ENCODE measurements around the gene PRR20B.
"Not testable (repeated sequence)": the region's sequence is repeated elsewhere in the genome, so short reads cannot be mapped to it uniquely, and the experiment has no call there.

The PRR20B gene

DNA sequence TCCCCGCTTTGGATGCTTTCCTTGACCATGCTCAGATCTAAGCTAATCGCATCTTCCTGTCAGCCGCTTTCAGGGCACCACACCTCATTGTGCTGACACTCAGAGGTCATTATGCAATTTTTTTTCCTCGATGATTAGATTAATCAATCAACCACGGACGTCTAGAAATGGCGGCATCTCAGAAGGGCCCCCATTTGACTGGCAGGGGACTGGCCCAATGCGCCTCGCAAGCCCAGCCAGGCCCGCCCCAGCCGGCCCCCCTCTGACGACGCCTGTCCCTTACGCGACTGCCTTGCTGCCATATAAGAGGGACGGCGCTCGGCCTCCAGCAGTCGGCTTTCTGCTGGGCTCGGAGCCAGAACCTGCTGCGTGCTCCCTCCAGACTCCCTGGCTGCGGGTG lies at the start of gene PRR20B:
TSS of gene PRR20B (plus strand) at position 301 of the 400 bp plus-strand sequence. CDS start 387 bp downstream, outside the sequence.
- H3K27ac ChIP-seq (ENCODE audit: extremely low read depth, low read depth, low read length); POLR2A ChIA-PET; H3K4me3 ChIP-seq (ENCODE audit: low read depth, low read length); CTCF ChIA-PET; H3K9me3 ChIP-seq (ENCODE audit: control insufficient read depth, insufficient read depth, low read depth, low read length); H3K36me3 ChIP-seq (ENCODE audit: control insufficient read depth in 2 of 2, insufficient read depth in 1 of 2, low read length in 2 of 2); H3K4me1 ChIP-seq (ENCODE audit: control insufficient read depth, insufficient read depth, low read length): not testable (repeated sequence)

DNA sequence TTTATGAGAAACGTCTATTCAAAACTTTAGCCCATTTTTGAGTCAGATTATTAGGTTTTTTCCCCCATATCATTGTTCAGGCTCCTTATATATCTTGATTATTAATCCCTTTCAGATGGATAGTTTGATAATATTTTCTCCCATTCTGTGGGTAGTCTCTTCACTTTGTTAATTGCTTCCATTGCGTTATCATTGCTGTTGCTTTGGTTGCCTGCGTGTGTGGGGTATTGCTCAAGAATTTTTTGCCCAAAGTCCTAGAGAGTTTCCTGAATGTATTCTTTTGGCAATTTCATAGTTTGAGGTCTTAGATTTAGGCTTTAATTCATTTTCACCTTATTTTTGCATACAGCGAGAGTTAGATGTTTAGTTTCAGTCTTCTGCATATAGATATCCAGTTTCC lies 32.3 kb upstream of the PRR20B start:
- H3K4me3 ChIP-seq (ENCODE audit: low read depth, low read length), result no peak overlapping the region
- POLR2A ChIA-PET, result no interaction called here
- H3K4me1 ChIP-seq (ENCODE audit: control insufficient read depth, insufficient read depth, low read length), result no peaks in the 10 kb centered on the region
- no peaks in the 10 kb centered on the region for H3K36me3 ChIP-seq (ENCODE audit: control insufficient read depth in 2 of 2, insufficient read depth in 1 of 2, low read length in 2 of 2)
- H3K27ac ChIP-seq (ENCODE audit: extremely low read depth, low read depth, low read length), result no peak overlapping the region
- TF ChIP-seq ZNF132 (tag by site-specific recombination; IDR thresholded peaks at IDR 0.05; ENCODE audit: borderline replicate concordance) (no peak), ZNF416 (tag by site-specific recombination; IDR thresholded peaks at IDR 0.05) (no peak)
- CTCF ChIA-PET, result no interaction called here
- H3K9me3 ChIP-seq (ENCODE audit: control insufficient read depth, insufficient read depth, low read depth, low read length), result no peaks in the 10 kb centered on the region

GRCh38 chr13:57123681-57124080 lies 23.6 kb upstream of the PRR20B start:
- CTCF ChIA-PET, result no interaction called here
- H3K36me3 ChIP-seq (ENCODE audit: control insufficient read depth in 2 of 2, insufficient read depth in 1 of 2, low read length in 2 of 2), result no peaks in the 10 kb centered on the region
- H3K27ac ChIP-seq (ENCODE audit: extremely low read depth, low read depth, low read length), result no peak overlapping the region
- H3K4me3 ChIP-seq (ENCODE audit: low read depth, low read length), result no peak overlapping the region
- H3K9me3 ChIP-seq (ENCODE audit: control insufficient read depth, insufficient read depth, low read depth, low read length), result no peaks in the 10 kb centered on the region
- TF ChIP-seq, protein P1, sequence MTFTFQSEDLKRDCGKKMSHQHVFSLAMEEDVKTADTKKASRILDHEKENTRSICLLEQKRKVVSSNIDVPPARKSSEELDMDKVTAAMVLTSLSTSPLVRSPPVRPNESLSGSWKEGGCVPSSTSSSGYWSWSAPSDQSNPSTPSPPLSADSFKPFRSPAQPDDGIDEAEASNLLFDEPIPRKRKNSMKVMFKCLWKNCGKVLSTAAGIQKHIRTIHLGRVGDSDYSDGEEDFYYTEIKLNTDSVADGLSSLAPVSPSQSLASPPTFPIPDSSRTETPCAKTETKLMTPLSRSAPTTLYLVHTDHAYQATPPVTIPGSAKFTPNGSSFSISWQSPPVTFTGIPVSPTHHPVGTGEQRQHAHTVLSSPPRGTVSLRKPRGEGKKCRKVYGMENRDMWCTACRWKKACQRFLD (tag by site-specific recombination; IDR thresholded peaks at IDR 0.05), result no peak
- TF ChIP-seq PBX3 (CRISPR knock-in tag; IDR thresholded peaks at IDR 0.05), result no peak
- TF ChIP-seq ZNF518A (tag by site-specific recombination; conservative IDR thresholded peaks at IDR 0.05; ENCODE audit: low read depth), result no peak
- no peak for TF ChIP-seq HIC1 (tag by site-specific recombination; IDR thresholded peaks at IDR 0.05)
- TF ChIP-seq ZNF785 (tag by site-specific recombination; IDR thresholded peaks at IDR 0.05), result no peak
- TF ChIP-seq ZNF211 (tag by site-specific recombination; IDR thresholded peaks at IDR 0.05; ENCODE audit: low read depth), result no peak
- TF ChIP-seq SP3 (tag by site-specific recombination; IDR thresholded peaks at IDR 0.05), result no peak
- no peak for TF ChIP-seq ZNF707 (tag by site-specific recombination; IDR thresholded peaks at IDR 0.05)
- no peak for TF ChIP-seq ZSCAN30 (tag by site-specific recombination; IDR thresholded peaks at IDR 0.05)
- TF ChIP-seq ZNF621 (tag by site-specific recombination; IDR thresholded peaks at IDR 0.05), result no peak
- TF ChIP-seq ZNF596 (tag by site-specific recombination; IDR thresholded peaks at IDR 0.05), result no peak
- no peak for TF ChIP-seq ZNF670 (tag by site-specific recombination; IDR thresholded peaks at IDR 0.05; ENCODE audit: low read depth)
- TF ChIP-seq ZNF354C (tag by site-specific recombination; IDR thresholded peaks at IDR 0.05; ENCODE audit: borderline replicate concordance, low read depth), result no peak
- TF ChIP-seq ZNF701 (tag by site-specific recombination; IDR thresholded peaks at IDR 0.05), result no peak
- H3K4me1 ChIP-seq (ENCODE audit: control insufficient read depth, insufficient read depth, low read length), result no peaks in the 10 kb centered on the region
- POLR2A ChIA-PET, result no interaction called here
